ENCODE measurements around the gene FEM1B. TPM values are rescaled to one million over a fixed set of nuclear protein-coding genes. Genes with fewer than 3 reads are reported as not detected.
A peak's percentile ranks its signal among the peaks of the same experiment; 100 is the strongest.

The FEM1B gene
- total RNA-seq, 1 donor from 2014 or later: 91.5 TPM

GRCh38 chr15:68285259-68285980 is 7.9 kb downstream of the FEM1B start:
- no peak for DNase-seq (ENCODE audit: low spot score)

- no peak for DNase-seq (ENCODE audit: low spot score)
Measured at GRCh38 chr15:68286256-68286655, 8.7 kb downstream of the FEM1B start.

- no peak for DNase-seq (ENCODE audit: low spot score)
Measured at GRCh38 chr15:68289057-68289456, 11.5 kb downstream of the FEM1B start.

GRCh38 chr15:68289621-68290352 is 12.2 kb downstream of the FEM1B start:
- DNase-seq (ENCODE audit: low spot score): no peak

- no peak for DNase-seq (ENCODE audit: low spot score)
Measured at GRCh38 chr15:68290715-68291114, 13.2 kb downstream of the FEM1B start.

GRCh38 chr15:68292157-68292781 is 14.7 kb downstream of the FEM1B start:
- DNase-seq (ENCODE audit: low spot score): no peak

- DNase-seq (ENCODE audit: low spot score): no peak
Measured at GRCh38 chr15:68292967-68293366, 15.4 kb downstream of the FEM1B start.

GRCh38 chr15:68295014-68295805 is 17.7 kb downstream of the FEM1B start:
- no peak for DNase-seq (ENCODE audit: low spot score)

GRCh38 chr15:68298336-68298735 is 20.8 kb downstream of the FEM1B start:
- no peak for DNase-seq (ENCODE audit: low spot score)

GRCh38 chr15:68298882-68299381 is 21.4 kb downstream of the FEM1B start:
- DNase-seq (ENCODE audit: low spot score): peak; percentile 53

- peak; percentile 41 for DNase-seq (ENCODE audit: low spot score)
Measured at GRCh38 chr15:68299436-68299835, 21.9 kb downstream of the FEM1B start.

- no peak for DNase-seq (ENCODE audit: low spot score)
Measured at GRCh38 chr15:68300115-68300940, 22.8 kb downstream of the FEM1B start.

- peak; percentile 29 for DNase-seq (ENCODE audit: low spot score)
Measured at GRCh38 chr15:68301301-68301700, 23.8 kb downstream of the FEM1B start.

- DNase-seq (ENCODE audit: low spot score): peak; percentile 31
Measured at GRCh38 chr15:68302729-68303128, 25.2 kb downstream of the FEM1B start.

GRCh38 chr15:68303134-68303533 is 25.6 kb downstream of the FEM1B start:
- peak; percentile 30 for DNase-seq (ENCODE audit: low spot score)

- DNase-seq (ENCODE audit: low spot score): peak; percentile 41
Measured at GRCh38 chr15:68303560-68304436, 26.3 kb downstream of the FEM1B start.

GRCh38 chr15:68304589-68305337 is 27.2 kb downstream of the FEM1B start:
- peak; percentile 42 for DNase-seq (ENCODE audit: low spot score)

GRCh38 chr15:68305420-68305871 is 27.9 kb downstream of the FEM1B start:
- DNase-seq (ENCODE audit: low spot score): peak; percentile 37
